ENCODE results near the gene CDH18. TPM values are rescaled to one million over a fixed set of nuclear protein-coding genes. Genes with fewer than 3 reads are reported as not detected.

Gene CDH18
- total RNA-seq, 2 donors from 2014 or later, result 1.2 TPM; not detected in 1

DNA sequence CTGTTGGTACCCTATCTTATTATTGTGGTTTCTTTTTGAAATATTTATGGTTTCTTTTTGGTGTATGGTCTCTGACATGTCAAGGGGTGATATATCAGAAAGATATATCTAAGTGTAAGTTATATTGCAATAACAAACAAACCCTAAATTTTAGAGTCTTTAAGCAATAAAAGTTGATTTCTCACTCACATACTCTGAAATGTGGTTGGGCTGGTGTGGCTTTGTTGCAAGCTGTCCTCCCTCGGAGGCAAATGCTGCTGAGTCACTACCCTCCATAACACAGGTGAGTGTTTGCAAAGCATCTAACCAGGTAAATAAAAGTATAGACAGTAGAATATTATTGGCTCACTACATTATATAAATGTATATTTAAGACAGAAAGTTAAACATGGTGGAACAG, 253.2 kb downstream of the CDH18 start:
- no peaks in the 10 kb centered on the region for H3K9me3 ChIP-seq
- no peak for TF ChIP-seq POLR2AphosphoS5 (IDR thresholded peaks at IDR 0.05)
- no peak for TF ChIP-seq POLR2A (IDR thresholded peaks at IDR 0.05)
- TF ChIP-seq, protein P1, sequence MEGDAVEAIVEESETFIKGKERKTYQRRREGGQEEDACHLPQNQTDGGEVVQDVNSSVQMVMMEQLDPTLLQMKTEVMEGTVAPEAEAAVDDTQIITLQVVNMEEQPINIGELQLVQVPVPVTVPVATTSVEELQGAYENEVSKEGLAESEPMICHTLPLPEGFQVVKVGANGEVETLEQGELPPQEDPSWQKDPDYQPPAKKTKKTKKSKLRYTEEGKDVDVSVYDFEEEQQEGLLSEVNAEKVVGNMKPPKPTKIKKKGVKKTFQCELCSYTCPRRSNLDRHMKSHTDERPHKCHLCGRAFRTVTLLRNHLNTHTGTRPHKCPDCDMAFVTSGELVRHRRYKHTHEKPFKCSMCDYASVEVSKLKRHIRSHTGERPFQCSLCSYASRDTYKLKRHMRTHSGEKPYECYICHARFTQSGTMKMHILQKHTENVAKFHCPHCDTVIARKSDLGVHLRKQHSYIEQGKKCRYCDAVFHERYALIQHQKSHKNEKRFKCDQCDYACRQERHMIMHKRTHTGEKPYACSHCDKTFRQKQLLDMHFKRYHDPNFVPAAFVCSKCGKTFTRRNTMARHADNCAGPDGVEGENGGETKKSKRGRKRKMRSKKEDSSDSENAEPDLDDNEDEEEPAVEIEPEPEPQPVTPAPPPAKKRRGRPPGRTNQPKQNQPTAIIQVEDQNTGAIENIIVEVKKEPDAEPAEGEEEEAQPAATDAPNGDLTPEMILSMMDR (IDR thresholded peaks at IDR 0.05), result no peak
- intact Hi-C loops (cut with DNase I), result no loop called here
- H3K4me3 ChIP-seq, result no peak overlapping the region
- no peak overlapping the region for H3K27ac ChIP-seq
- H3K4me1 ChIP-seq (replicated peaks), result no peaks in the 10 kb centered on the region
- H3K36me3 ChIP-seq, result no peaks in the 10 kb centered on the region
- no peaks in the 10 kb centered on the region for H3K27me3 ChIP-seq (replicated peaks; ENCODE audit: insufficient read depth)
- DNase-seq (ENCODE audit: low spot score), result no peak
- WGBS, result 30% methylated on average over 1 of the region's 1 CpG

DNA sequence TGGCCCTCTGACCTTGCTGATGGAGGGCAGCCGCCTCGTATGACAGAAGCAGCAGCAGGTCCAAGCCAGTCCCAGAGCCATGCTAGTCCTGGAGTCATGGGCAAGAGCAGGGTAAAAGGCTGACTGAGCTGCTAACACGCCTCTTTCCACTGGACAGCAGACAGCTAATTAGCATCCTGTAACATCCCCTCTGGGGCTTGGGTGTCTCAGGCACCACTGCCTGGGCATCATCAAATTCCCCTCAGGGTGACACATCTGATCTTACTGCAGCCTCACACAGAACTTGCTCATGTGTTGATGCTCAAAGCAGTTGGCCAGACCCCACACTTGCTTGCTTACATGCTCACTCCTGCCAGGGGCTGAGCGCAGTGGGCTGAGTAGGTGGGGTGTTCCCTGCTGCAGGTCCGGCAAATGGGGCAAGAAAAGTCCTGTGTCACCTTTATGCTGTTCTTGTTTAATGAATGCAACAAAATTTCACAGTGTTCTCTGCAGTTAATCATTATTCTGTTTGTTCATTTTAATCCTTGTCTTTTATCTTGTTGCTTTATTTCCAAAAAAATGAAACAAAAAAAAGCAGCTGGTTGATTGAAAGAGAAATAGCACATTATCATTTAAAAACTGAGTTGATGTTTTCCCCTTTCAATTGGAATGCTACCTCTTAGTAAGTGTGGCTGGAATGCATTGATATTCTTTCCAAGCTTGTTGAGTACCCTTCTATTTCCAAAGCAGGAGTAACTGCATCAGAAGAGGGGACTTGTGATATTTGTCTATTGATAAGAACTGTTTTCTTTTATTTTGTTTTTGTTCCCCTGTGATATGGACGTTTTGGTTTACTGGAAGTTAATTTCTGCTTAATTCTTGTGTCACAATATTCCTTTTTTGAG, 254.1 kb downstream of the CDH18 start:
- no peak for DNase-seq (ENCODE audit: low spot score)
- Histone ChIP-seq H3K9me3 (no peaks in the 10 kb centered on the region), H3K27me3 (replicated peaks; ENCODE audit: insufficient read depth) (no peaks in the 10 kb centered on the region), H3K36me3 (no peaks in the 10 kb centered on the region), H3K4me1 (replicated peaks) (no peaks in the 10 kb centered on the region), H3K4me3 (no peak overlapping the region), H3K27ac (no peak overlapping the region)
- no peak for TF ChIP-seq POLR2AphosphoS5 (IDR thresholded peaks at IDR 0.05)
- TF ChIP-seq, protein P1 (IDR thresholded peaks at IDR 0.05), result no peak
- TF ChIP-seq POLR2A (IDR thresholded peaks at IDR 0.05), result no peak
- 76% methylated on average over 6 of the region's 6 CpGs for WGBS
- intact Hi-C loops (cut with DNase I), result no loop called here

DNA sequence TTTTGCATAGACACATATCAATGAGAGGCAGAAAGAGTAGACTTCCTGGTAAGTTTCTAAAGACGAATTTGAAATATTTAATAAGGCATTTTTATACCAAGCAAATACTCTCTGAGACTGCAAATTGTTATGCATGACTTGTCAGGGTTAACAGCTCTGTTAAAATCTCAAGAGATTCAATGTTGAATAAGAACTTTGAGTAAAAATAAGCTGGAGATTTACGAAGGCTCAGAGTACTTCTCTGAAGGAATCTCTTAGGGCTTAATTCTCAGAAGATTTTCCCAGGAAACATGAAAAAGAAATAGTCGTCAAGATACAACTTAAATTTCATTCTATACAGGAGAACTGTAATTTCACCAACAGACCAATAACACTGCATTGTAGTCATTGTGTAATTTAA, 259.4 kb downstream of the CDH18 start:
- no peak for DNase-seq (ENCODE audit: low spot score)
- Histone ChIP-seq H3K27ac (no peak overlapping the region), H3K27me3 (replicated peaks; ENCODE audit: insufficient read depth) (no peaks in the 10 kb centered on the region), H3K4me3 (no peak overlapping the region), H3K36me3 (no peaks in the 10 kb centered on the region), H3K9me3 (no peaks in the 10 kb centered on the region), H3K4me1 (replicated peaks) (no peaks in the 10 kb centered on the region)
- WGBS, result 32% methylated on average over 3 of the region's 3 CpGs
- intact Hi-C loops (cut with DNase I), result no loop called here
- TF ChIP-seq POLR2A (IDR thresholded peaks at IDR 0.05) (no peak), POLR2AphosphoS5 (IDR thresholded peaks at IDR 0.05) (no peak)
- TF ChIP-seq, protein P1 (IDR thresholded peaks at IDR 0.05), result no peak

DNA sequence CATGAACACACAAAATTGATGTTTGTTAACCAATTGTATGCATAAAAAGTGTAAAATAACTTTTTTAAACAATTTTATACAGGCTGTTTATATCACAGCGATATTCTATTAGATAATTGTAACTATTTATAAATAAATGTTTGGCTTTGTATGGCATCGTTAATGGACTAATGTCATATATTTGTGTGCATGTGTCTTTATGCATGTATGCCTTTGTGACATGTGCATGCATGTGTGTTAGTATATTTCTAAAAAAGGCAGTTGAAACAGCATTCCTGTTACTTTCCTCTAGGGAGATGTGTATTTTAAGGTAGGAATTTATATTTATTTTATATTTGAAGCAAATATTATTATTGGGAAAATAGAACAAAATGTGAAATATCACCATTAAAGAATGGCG, 268.9 kb downstream of the CDH18 start:
- H3K36me3 ChIP-seq, result no peaks in the 10 kb centered on the region
- no peak for TF ChIP-seq POLR2A (IDR thresholded peaks at IDR 0.05)
- TF ChIP-seq, protein P1 (IDR thresholded peaks at IDR 0.05), result no peak
- TF ChIP-seq POLR2AphosphoS5 (IDR thresholded peaks at IDR 0.05), result no peak
- DNase-seq (ENCODE audit: low spot score), result no peak
- no peak overlapping the region for H3K27ac ChIP-seq
- intact Hi-C loops (cut with DNase I), result no loop called here
- no peaks in the 10 kb centered on the region for H3K9me3 ChIP-seq
- no peak overlapping the region for H3K4me3 ChIP-seq
- no peaks in the 10 kb centered on the region for H3K27me3 ChIP-seq (replicated peaks; ENCODE audit: insufficient read depth)
- H3K4me1 ChIP-seq (replicated peaks), result no peaks in the 10 kb centered on the region
- WGBS, result 57% methylated on average over 3 of the region's 3 CpGs

DNA sequence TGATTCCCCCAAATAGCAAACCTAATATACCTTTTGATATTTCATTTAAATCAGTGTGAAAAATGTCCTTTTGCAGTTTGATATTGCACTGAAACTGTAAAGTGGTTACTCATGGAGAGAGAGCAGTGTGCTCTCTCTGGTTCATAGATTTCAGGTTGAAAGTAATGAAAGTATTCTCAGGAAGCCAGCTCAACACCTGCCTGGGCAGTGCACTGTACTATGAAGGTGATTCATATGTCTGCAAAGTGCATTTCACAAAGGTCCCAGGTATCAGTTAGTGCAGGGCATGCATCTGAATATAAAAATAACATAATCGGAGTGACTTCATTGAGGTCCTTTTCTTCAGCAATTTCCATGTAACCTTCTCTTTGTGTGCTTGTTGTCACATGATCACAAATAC, 274.3 kb downstream of the CDH18 start:
- TF ChIP-seq POLR2AphosphoS5 (IDR thresholded peaks at IDR 0.05) (no peak), POLR2A (IDR thresholded peaks at IDR 0.05) (no peak)
- TF ChIP-seq, protein P1 (IDR thresholded peaks at IDR 0.05), result no peak
- Histone ChIP-seq H3K27ac (no peak overlapping the region), H3K27me3 (replicated peaks; ENCODE audit: insufficient read depth) (no peaks in the 10 kb centered on the region), H3K4me1 (replicated peaks) (no peaks in the 10 kb centered on the region), H3K9me3 (no peaks in the 10 kb centered on the region), H3K4me3 (no peak overlapping the region), H3K36me3 (no peaks in the 10 kb centered on the region)
- no peak for DNase-seq (ENCODE audit: low spot score)
- WGBS, result 92% methylated on average over 1 of the region's 1 CpG
- intact Hi-C loops (cut with DNase I), result no loop called here
